ENCODE data around the gene GIMAP6. TPM values are rescaled to one million over a fixed set of nuclear protein-coding genes. Genes with fewer than 3 reads are reported as not detected.
"Not testable (repeated sequence)": the region's sequence is repeated elsewhere in the genome, so short reads cannot be mapped to it uniquely, and the experiment has no call there.

The GIMAP6 gene
- total RNA-seq, 4 donors from 2014 or later = 17.7 to 73.6 (median 45.0) TPM

- H3K36me3 ChIP-seq = no peaks in the 10 kb centered on the region
- H3K4me3 ChIP-seq (replicated peaks in 1 of 3) = no peak overlapping the region
- DNase-seq = no peak
- H3K27me3 ChIP-seq = no peaks in the 10 kb centered on the region
- TF ChIP-seq POLR2A (IDR thresholded peaks at IDR 0.05) = no peak
- no peak for TF ChIP-seq CTCF (IDR thresholded peaks at IDR 0.05)
- intact Hi-C loops (cut with DNase I) = no loop called here
- 84 to 88% methylated on average over 4 of the region's 4 CpGs for whole genome bisulfite sequencing, 2 donors
- H3K9me3 ChIP-seq = no peaks in the 10 kb centered on the region
- H3K27ac ChIP-seq = no peak overlapping the region
- no peaks in the 10 kb centered on the region for H3K4me1 ChIP-seq
These were observed 31.8 kb upstream of the GIMAP6 start for GRCh38 chr7:150663802-150664494.

GRCh38 chr7:150662821-150663220 is 30.6 kb upstream of the GIMAP6 start:
- H3K9me3 ChIP-seq; H3K27ac ChIP-seq; H3K27me3 ChIP-seq; intact Hi-C loops (cut with DNase I); H3K4me1 ChIP-seq; DNase-seq; H3K4me3 ChIP-seq (replicated peaks in 1 of 3); H3K36me3 ChIP-seq: not testable (repeated sequence)

GRCh38 chr7:150660939-150661613 is 28.9 kb upstream of the GIMAP6 start:
- H3K4me1 ChIP-seq = no peaks in the 10 kb centered on the region
- H3K27ac ChIP-seq = no peak overlapping the region
- no peaks in the 10 kb centered on the region for H3K27me3 ChIP-seq
- DNase-seq = no peak
- no peak overlapping the region for H3K4me3 ChIP-seq (replicated peaks in 1 of 3)
- TF ChIP-seq CTCF (IDR thresholded peaks at IDR 0.05) (no peak), POLR2A (IDR thresholded peaks at IDR 0.05) (no peak)
- 89 to 92% methylated on average over 4 of the region's 4 CpGs for WGBS, 2 donors
- no peaks in the 10 kb centered on the region for H3K36me3 ChIP-seq
- no peaks in the 10 kb centered on the region for H3K9me3 ChIP-seq
- intact Hi-C loops (cut with DNase I) = no loop called here

GRCh38 chr7:150657526-150657925 is 25.3 kb upstream of the GIMAP6 start:
- no peak for TF ChIP-seq POLR2A (IDR thresholded peaks at IDR 0.05)
- no peak for TF ChIP-seq CTCF (IDR thresholded peaks at IDR 0.05)
- DNase-seq = no peak
- no peaks in the 10 kb centered on the region for H3K27me3 ChIP-seq
- intact Hi-C loops (cut with DNase I) = no loop called here
- H3K27ac ChIP-seq = no peak overlapping the region
- H3K4me3 ChIP-seq (replicated peaks in 1 of 3) = no peak overlapping the region
- H3K36me3 ChIP-seq = no peaks in the 10 kb centered on the region
- 75 to 91% methylated on average over 3 of the region's 3 CpGs for WGBS, 2 donors
- H3K9me3 ChIP-seq = no peaks in the 10 kb centered on the region
- no peaks in the 10 kb centered on the region for H3K4me1 ChIP-seq

- WGBS, 2 donors = 87 to 90% methylated on average over 5 of the region's 5 CpGs
- Histone ChIP-seq H3K27ac (no peak overlapping the region), H3K4me3 (replicated peaks in 1 of 3) (no peak overlapping the region), H3K9me3 (no peaks in the 10 kb centered on the region), H3K4me1 (no peaks in the 10 kb centered on the region), H3K27me3 (no peaks in the 10 kb centered on the region), H3K36me3 (no peaks in the 10 kb centered on the region)
- DNase-seq = no peak
- TF ChIP-seq POLR2A (IDR thresholded peaks at IDR 0.05) (no peak), CTCF (IDR thresholded peaks at IDR 0.05) (no peak)
- intact Hi-C loops (cut with DNase I) = no loop called here
These were observed 23.9 kb upstream of the GIMAP6 start for GRCh38 chr7:150656047-150656446.
